ENCODE measurements around the gene COX8A. TPM values are rescaled to one million over a fixed set of nuclear protein-coding genes. Genes with fewer than 3 reads are reported as not detected.

COX8A gene
- total RNA-seq, 1 experiment from 2014 or later, result 1,500 TPM

GRCh38 chr11:64010783-64011182 is 36.4 kb downstream of the COX8A start:
- Histone ChIP-seq H3K27me3 (ENCODE audit: low read length) (no peaks in the 10 kb centered on the region), H3K4me3 (ENCODE audit: low read length) (no peak overlapping the region), H3K79me2 (ENCODE audit: low read length) (no peaks in the 10 kb centered on the region), H4K20me1 (ENCODE audit: low read length) (no peaks in the 10 kb centered on the region), H3F3A (ENCODE audit: low read length, unreplicated experiment) (no peaks in the 10 kb centered on the region), H3K4me2 (ENCODE audit: low read length) (no peak overlapping the region), H3K27ac (ENCODE audit: low read length) (no peak overlapping the region), H3K9me2 (replicated peaks; ENCODE audit: low read length) (no peaks in the 10 kb centered on the region), H3K4me1 (ENCODE audit: insufficient read depth, low read length) (peaks cover 7% of the 10 kb centered on the region; the same call in 1 of the 2 replicates), H3K9ac (ENCODE audit: low read length) (no peak overlapping the region), H2AFZ (ENCODE audit: low read length) (no peak overlapping the region), H3K36me3 (ENCODE audit: low read depth, low read length) (no peaks in the 10 kb centered on the region), H3K9me3 (ENCODE audit: low read length) (no peaks in the 10 kb centered on the region)
- ATAC-seq (no peak), DNase-seq (no peak)
- intact Hi-C loops (cut with micrococcal nuclease), result no loop called here
- ChIA-PET POLR2A (ENCODE audit: unreplicated experiment) (no interaction called here), CTCF (no interaction called here)
- no peak for TF ChIP-seq EZH2 (IDR thresholded peaks at IDR 0.05; ENCODE audit: low read length, unreplicated experiment)
- TF ChIP-seq EZH2phosphoT487 (IDR thresholded peaks at IDR 0.05; ENCODE audit: borderline replicate concordance, low read length), result no peak
- TF ChIP-seq, protein P1, sequence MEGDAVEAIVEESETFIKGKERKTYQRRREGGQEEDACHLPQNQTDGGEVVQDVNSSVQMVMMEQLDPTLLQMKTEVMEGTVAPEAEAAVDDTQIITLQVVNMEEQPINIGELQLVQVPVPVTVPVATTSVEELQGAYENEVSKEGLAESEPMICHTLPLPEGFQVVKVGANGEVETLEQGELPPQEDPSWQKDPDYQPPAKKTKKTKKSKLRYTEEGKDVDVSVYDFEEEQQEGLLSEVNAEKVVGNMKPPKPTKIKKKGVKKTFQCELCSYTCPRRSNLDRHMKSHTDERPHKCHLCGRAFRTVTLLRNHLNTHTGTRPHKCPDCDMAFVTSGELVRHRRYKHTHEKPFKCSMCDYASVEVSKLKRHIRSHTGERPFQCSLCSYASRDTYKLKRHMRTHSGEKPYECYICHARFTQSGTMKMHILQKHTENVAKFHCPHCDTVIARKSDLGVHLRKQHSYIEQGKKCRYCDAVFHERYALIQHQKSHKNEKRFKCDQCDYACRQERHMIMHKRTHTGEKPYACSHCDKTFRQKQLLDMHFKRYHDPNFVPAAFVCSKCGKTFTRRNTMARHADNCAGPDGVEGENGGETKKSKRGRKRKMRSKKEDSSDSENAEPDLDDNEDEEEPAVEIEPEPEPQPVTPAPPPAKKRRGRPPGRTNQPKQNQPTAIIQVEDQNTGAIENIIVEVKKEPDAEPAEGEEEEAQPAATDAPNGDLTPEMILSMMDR (conservative IDR thresholded peaks at IDR 0.05; ENCODE audit: low read depth, low read length), result no peak
- BruUV-seq (replicated peaks), result no TSS peak

DNA sequence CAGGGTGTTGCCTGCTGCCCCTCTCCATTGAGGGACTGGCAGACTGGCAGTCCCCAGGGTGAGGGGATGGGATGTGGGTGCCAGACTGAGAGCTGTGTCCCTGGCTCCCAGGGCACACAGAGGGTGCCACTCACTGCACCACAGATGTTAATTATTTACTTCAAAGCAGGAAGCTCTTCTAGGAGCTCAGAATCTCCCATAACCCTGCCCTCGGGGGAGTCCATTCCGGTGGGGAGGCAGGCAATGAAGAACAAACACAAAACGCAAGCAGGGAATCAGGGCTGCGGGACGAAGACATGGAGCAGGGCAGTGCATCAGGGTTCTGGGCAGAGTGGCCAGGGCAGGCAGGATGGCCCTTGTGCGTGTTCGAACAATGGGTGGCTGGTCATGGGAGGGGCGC is 37.0 kb downstream of the COX8A start:
- Histone ChIP-seq H3K27ac (ENCODE audit: low read length) (no peak overlapping the region), H4K20me1 (ENCODE audit: low read length) (no peaks in the 10 kb centered on the region), H3K27me3 (ENCODE audit: low read length) (no peaks in the 10 kb centered on the region), H3K79me2 (ENCODE audit: low read length) (no peaks in the 10 kb centered on the region), H3K4me2 (ENCODE audit: low read length) (no peak overlapping the region), H3K9ac (ENCODE audit: low read length) (no peak overlapping the region), H2AFZ (ENCODE audit: low read length) (no peak overlapping the region), H3K9me3 (ENCODE audit: low read length) (no peaks in the 10 kb centered on the region), H3K9me2 (replicated peaks; ENCODE audit: low read length) (no peaks in the 10 kb centered on the region), H3F3A (ENCODE audit: low read length, unreplicated experiment) (no peaks in the 10 kb centered on the region), H3K4me1 (ENCODE audit: insufficient read depth, low read length) (peaks cover 7% of the 10 kb centered on the region; the same call in 1 of the 2 replicates), H3K4me3 (ENCODE audit: low read length) (no peak overlapping the region), H3K36me3 (ENCODE audit: low read depth, low read length) (no peaks in the 10 kb centered on the region)
- ChIA-PET CTCF (no interaction called here), POLR2A (ENCODE audit: unreplicated experiment) (no interaction called here)
- TF ChIP-seq, protein P1 (conservative IDR thresholded peaks at IDR 0.05; ENCODE audit: low read depth, low read length), result no peak
- TF ChIP-seq EZH2 (IDR thresholded peaks at IDR 0.05; ENCODE audit: low read length, unreplicated experiment) (no peak), EZH2phosphoT487 (IDR thresholded peaks at IDR 0.05; ENCODE audit: borderline replicate concordance, low read length) (no peak)
- intact Hi-C loops (cut with micrococcal nuclease), result no loop called here
- DNase-seq (no peak), ATAC-seq (no peak)
- no TSS peak for BruUV-seq (replicated peaks)

GRCh38 chr11:64013141-64013896 is 38.9 kb downstream of the COX8A start:
- no peak for ATAC-seq
- no TSS peak for BruUV-seq (replicated peaks)
- no peaks in the 10 kb centered on the region for H3K9me2 ChIP-seq (replicated peaks; ENCODE audit: low read length)

More at GRCh38 chr11:64013141-64013896, 38.9 kb downstream of the COX8A start:
- H3K36me3 ChIP-seq (ENCODE audit: low read depth, low read length), result no peaks in the 10 kb centered on the region
- ChIA-PET CTCF (no interaction called here), POLR2A (ENCODE audit: unreplicated experiment) (no interaction called here)
- no peak overlapping the region for H2AFZ ChIP-seq (ENCODE audit: low read length)
- TF ChIP-seq EZH2 (IDR thresholded peaks at IDR 0.05; ENCODE audit: low read length, unreplicated experiment) (no peak), EZH2phosphoT487 (IDR thresholded peaks at IDR 0.05; ENCODE audit: borderline replicate concordance, low read length) (no peak)
- TF ChIP-seq, protein P1 (conservative IDR thresholded peaks at IDR 0.05; ENCODE audit: low read depth, low read length), result no peak
- H3F3A ChIP-seq (ENCODE audit: low read length, unreplicated experiment), result no peaks in the 10 kb centered on the region
- H3K79me2 ChIP-seq (ENCODE audit: low read length), result no peaks in the 10 kb centered on the region
- no peak overlapping the region for H3K4me3 ChIP-seq (ENCODE audit: low read length)
- DNase-seq, result no peak
- H3K9ac ChIP-seq (ENCODE audit: low read length), result no peak overlapping the region
- H3K27ac ChIP-seq (ENCODE audit: low read length), result no peak overlapping the region
- intact Hi-C loops (cut with micrococcal nuclease), result no loop called here
- H3K4me2 ChIP-seq (ENCODE audit: low read length), result no peak overlapping the region
- no peaks in the 10 kb centered on the region for H3K9me3 ChIP-seq (ENCODE audit: low read length)
- H4K20me1 ChIP-seq (ENCODE audit: low read length), result no peaks in the 10 kb centered on the region
- no peaks in the 10 kb centered on the region for H3K27me3 ChIP-seq (ENCODE audit: low read length)
- no peaks in the 10 kb centered on the region for H3K4me1 ChIP-seq (ENCODE audit: insufficient read depth, low read length)

Measured in PC-3 (cell line).